LNCaP clone FGC (cell line): ENCODE results near the gene UBE2D3.
"Not testable (repeated sequence)": the region's sequence is repeated elsewhere in the genome, so short reads cannot be mapped to it uniquely, and the experiment has no call there.

Experiments used
- DNase-seq: peaks from one replicate; pipeline ENCODE4 v3.0.0-alpha.2; 2011; ENCODE audit warnings: low read depth
- H3K4me3 ChIP-seq: 2 replicates; pipeline ENCODE4 v1.5.1; 2011; ENCODE audit warnings: mild to moderate bottlenecking, low read depth, low read length, control low read depth
- CTCF ChIP-seq: IDR thresholded peaks from 2 replicates; pipeline ENCODE4 v1.5.1; 2012; ENCODE audit warnings: mild to moderate bottlenecking; ENCODE audit not compliant: control insufficient read depth, insufficient read depth; ENCODE audit errors: extremely low read depth

UBE2D3 gene

GRCh38 chr4:102824398-102824797 is 3.0 kb downstream of the UBE2D3 start:
- TF ChIP-seq CTCF, result no peak
- DNase-seq, result no peak
- peak overlapping the region; percentile 76 for H3K4me3 ChIP-seq

- TF ChIP-seq CTCF, result no peak
These were observed 3.5 kb downstream of the UBE2D3 start for GRCh38 chr4:102823897-102824296.

GRCh38 chr4:102823464-102823863 is 3.9 kb downstream of the UBE2D3 start:
- peak overlapping the region; percentile 76; the same call in 1 of the 2 replicates for H3K4me3 ChIP-seq
- no peak for TF ChIP-seq CTCF
- DNase-seq, result no peak

More at GRCh38 chr4:102823897-102824296, 3.5 kb downstream of the UBE2D3 start:
- peak overlapping the region; percentile 76; the same call in 1 of the 2 replicates for H3K4me3 ChIP-seq
- no peak for DNase-seq

- DNase-seq, result no peak
- TF ChIP-seq CTCF, result no peak
- no peak overlapping the region for H3K4me3 ChIP-seq
These were observed 7.6 kb downstream of the UBE2D3 start for GRCh38 chr4:102819588-102820365.

GRCh38 chr4:102819100-102819499 is 8.3 kb downstream of the UBE2D3 start:
- not testable (repeated sequence) for H3K4me3 ChIP-seq, DNase-seq

- DNase-seq, result no peak
- H3K4me3 ChIP-seq, result no peak overlapping the region
- no peak for TF ChIP-seq CTCF
These were observed 9.6 kb downstream of the UBE2D3 start for GRCh38 chr4:102817613-102818268.

GRCh38 chr4:102817021-102817605 is 10.2 kb downstream of the UBE2D3 start:
- DNase-seq, result no peak
- no peak for TF ChIP-seq CTCF
- H3K4me3 ChIP-seq, result no peak overlapping the region
